Keratinocyte (primary cell): Measurements from ENCODE around the gene SIK3. TPM values are rescaled to one million over a fixed set of nuclear protein-coding genes. Genes with fewer than 3 reads are reported as not detected.
A peak's percentile ranks its signal among the peaks of the same experiment; 100 is the strongest.

Experiments used
- DNase-seq: peaks from one replicate; pipeline ENCODE4 v3.0.0-alpha.2; 2011; ENCODE audit warnings: low read depth, missing footprints, low spot score
- FAIRE-seq: peaks from 2 replicates; lab custom pipeline; 2011; peaks lifted over from hg19 to GRCh38; lab: Jason Lieb, UNC
- H2AFZ ChIP-seq: 2 replicates; pipeline ENCODE4 v1.6.0; 2012; ENCODE audit warnings: low read length, control low read depth, inconsistent platforms; ENCODE audit not compliant: control insufficient read depth
- H3K27ac ChIP-seq: 2 replicates; pipeline ENCODE4 v1.5.1; 2011; ENCODE audit warnings: low read length; ENCODE audit not compliant: control insufficient read depth, insufficient read depth
- H3K27me3 ChIP-seq: 3 replicates; pipeline ENCODE4 v1.6.0; 2011; ENCODE audit warnings: low read length; ENCODE audit not compliant: control insufficient read depth, insufficient read depth; ENCODE audit errors: extremely low read depth
- H3K36me3 ChIP-seq, 2 experiments: 2 replicates in 1 of 2; 3 replicates in 1 of 2; pipeline ENCODE4 v1.5.1; 2011; ENCODE audit warnings: low read length in 2 of 2, mild to moderate bottlenecking in 1 of 2; ENCODE audit not compliant: control insufficient read depth in 2 of 2, insufficient read depth in 2 of 2; ENCODE audit errors: extremely low read depth in 1 of 2
- H3K4me1 ChIP-seq: 3 replicates; pipeline ENCODE4 v1.5.1; 2011; ENCODE audit warnings: low read length; ENCODE audit not compliant: control insufficient read depth, insufficient read depth; ENCODE audit errors: extremely low read depth
- H3K4me2 ChIP-seq: 3 replicates; pipeline ENCODE4 v1.6.0; 2011; ENCODE audit warnings: low read depth, low read length; ENCODE audit not compliant: control insufficient read depth, insufficient read depth; ENCODE audit errors: extremely low read depth
- H3K4me3 ChIP-seq, 3 experiments: fragments of 200-600 bp in 1 of 3; sonication (generic) in 1 of 3; 2 replicates in 2 of 3; 3 replicates in 1 of 3; pipeline ENCODE4 v1.5.1; 2011 to 2016; ENCODE audit warnings: low read length in 3 of 3, mild to moderate bottlenecking in 3 of 3, control low read depth in 2 of 3, inconsistent platforms in 1 of 3, low read depth in 1 of 3, mixed read lengths in 1 of 3, mixed run types in 1 of 3, moderate library complexity in 1 of 3; ENCODE audit not compliant: control insufficient read depth in 2 of 3, insufficient read depth in 2 of 3; ENCODE audit errors: extremely low read depth in 1 of 3
- H3K79me2 ChIP-seq: 2 replicates; pipeline ENCODE4 v1.6.0; 2012; ENCODE audit warnings: low read length; ENCODE audit not compliant: control insufficient read depth, insufficient read depth
- H3K9ac ChIP-seq: 3 replicates; pipeline ENCODE4 v1.6.0; 2011; ENCODE audit warnings: low read length; ENCODE audit not compliant: control insufficient read depth, insufficient read depth; ENCODE audit errors: extremely low read depth
- H3K9me1 ChIP-seq: 3 replicates; pipeline ENCODE4 v1.6.0; 2011; ENCODE audit warnings: low read length; ENCODE audit not compliant: control insufficient read depth, insufficient read depth; ENCODE audit errors: extremely low read depth
- H3K9me3 ChIP-seq: 2 replicates; pipeline ENCODE4 v1.5.1; 2012; ENCODE audit warnings: low read depth, low read length; ENCODE audit not compliant: control insufficient read depth
- H4K20me1 ChIP-seq: 3 replicates; pipeline ENCODE4 v1.6.0; 2011; ENCODE audit warnings: low read length; ENCODE audit not compliant: control insufficient read depth, insufficient read depth; ENCODE audit errors: extremely low read depth
- CTCF ChIP-seq, 3 experiments: IDR thresholded peaks in 1 of 3; conservative IDR thresholded peaks in 1 of 3; optimal IDR thresholded peaks in 1 of 3; 2 replicates in 2 of 3; 3 replicates in 1 of 3; pipeline versions ENCODE3 to v1.5.1; 2011; ENCODE audit warnings: low read length in 3 of 3, mild to moderate bottlenecking in 3 of 3, moderate library complexity in 2 of 3, control low read depth in 1 of 3, inconsistent platforms in 1 of 3; ENCODE audit not compliant: insufficient read depth in 2 of 3; ENCODE audit errors: extremely low read depth in 1 of 3
- EZH2 ChIP-seq: IDR thresholded peaks from one replicate; pipeline ENCODE4 v1.6.1; 2012; ENCODE audit warnings: inconsistent platforms, mild to moderate bottlenecking, low read length, moderate library complexity
- dilution Hi-C: fragments of 300-500 bp; cut with MboI; formaldehyde crosslinking; loops from one replicate; pipeline ENCODE4 v1.7.0; 2020; ENCODE audit warnings: low sequenced_read_pairs; ENCODE audit not compliant: extremely low pct_ligation_motif_present
- polyA plus RNA-seq, 5 experiments: library from polyadenylated mRNA; depleted of rRNA in 3 of 5; stranded (reverse) in 3 of 5; stranded (forward) in 1 of 5; unstranded in 1 of 5; fragments of >200 nt; gene quantifications; 1 replicate in 1 of 5; 2 replicates in 3 of 5; 3 replicates in 1 of 5; pipeline versions ENCODE4 v1.2.1 to v1.2.3, GENCODE V29; 2011 to 2012; ENCODE audit warnings: missing spikeins in 2 of 5, low read depth in 1 of 5, low replicate concordance in 1 of 5

The SIK3 gene
- polyA plus RNA-seq, 1 donor (not counting 4 experiments of a cell fraction or from before 2014, with no cell fraction given): 8.2 TPM

GRCh38 chr11:116929414-116930090 is 168.7 kb downstream of the SIK3 start:
- no peak for FAIRE-seq
- TF ChIP-seq CTCF (optimal IDR thresholded peaks at IDR 0.05 in 1 of 3, IDR thresholded peaks at IDR 0.05 in 1 of 3, conservative IDR thresholded peaks at IDR 0.05 in 1 of 3; ENCODE audit: extremely low read depth in 1 of 3, insufficient read depth in 2 of 3, low read length in 3 of 3) (no peak), EZH2 (no peak)
- no peak overlapping the region for H2AFZ ChIP-seq
- H3K36me3 ChIP-seq: peaks cover 0 to 6% of the 10 kb centered on the region in 2 experiments
- peak overlapping the region; percentile 1 for H3K27ac ChIP-seq
- no peaks in the 10 kb centered on the region for H3K27me3 ChIP-seq
- H3K9ac ChIP-seq: no peak overlapping the region
- dilution Hi-C loops: no loop called here
- no peaks in the 10 kb centered on the region for H3K79me2 ChIP-seq
- no peak overlapping the region for H3K4me3 ChIP-seq
- no peak for DNase-seq
- peaks cover 30% of the 10 kb centered on the region for H3K4me1 ChIP-seq
- H4K20me1 ChIP-seq: no peaks in the 10 kb centered on the region
- peak overlapping the region; percentile 63 for H3K4me2 ChIP-seq
- H3K9me1 ChIP-seq: no peaks in the 10 kb centered on the region
- no peaks in the 10 kb centered on the region for H3K9me3 ChIP-seq

GRCh38 chr11:116928845-116929244 is 169.4 kb downstream of the SIK3 start:
- Histone ChIP-seq H3K4me3 (no peak overlapping the region), H4K20me1 (no peaks in the 10 kb centered on the region), H3K4me1 (peaks cover 30% of the 10 kb centered on the region), H3K36me3 (peaks cover 0 to 7% of the 10 kb centered on the region in 2 experiments), H2AFZ (no peak overlapping the region), H3K9ac (no peak overlapping the region), H3K27me3 (no peaks in the 10 kb centered on the region), H3K9me3 (no peaks in the 10 kb centered on the region), H3K79me2 (no peaks in the 10 kb centered on the region), H3K9me1 (no peaks in the 10 kb centered on the region), H3K27ac (no peak overlapping the region), H3K4me2 (no peak overlapping the region)
- DNase-seq: no peak
- dilution Hi-C loops: no loop called here
- TF ChIP-seq CTCF (optimal IDR thresholded peaks at IDR 0.05 in 1 of 3, IDR thresholded peaks at IDR 0.05 in 1 of 3, conservative IDR thresholded peaks at IDR 0.05 in 1 of 3; ENCODE audit: extremely low read depth in 1 of 3, insufficient read depth in 2 of 3, low read length in 3 of 3) (no peak), EZH2 (no peak)
- no peak for FAIRE-seq
